ENCODE results near the gene STAP2. TPM values are rescaled to one million over a fixed set of nuclear protein-coding genes. Genes with fewer than 3 reads are reported as not detected.
A peak's percentile ranks its signal among the peaks of the same experiment; 100 is the strongest.

Gene STAP2
- total and polyA plus RNA-seq, 10 of the 15 experiments (the other 5 are each of a cell fraction or from before 2014, with no cell fraction given) = 0.84 to 22.4 (median 15.2) TPM

GRCh38 chr19:4369888-4370260 is 31.2 kb upstream of the STAP2 start (continued):
- TF ChIP-seq CTCF (IDR thresholded peaks at IDR 0.05 in 2 of 3, conservative IDR thresholded peaks at IDR 0.05 in 1 of 3; ENCODE audit: control insufficient read depth in 2 of 3, extremely low read depth in 1 of 3, insufficient read depth in 1 of 3, low read depth in 3 of 3, low read length in 3 of 3) (peak; percentile 63 to 80 (median 74)), FOXM1 (IDR thresholded peaks at IDR 0.05; ENCODE audit: low read depth, low read length) (no peak), SMAD5 (IDR thresholded peaks at IDR 0.05; ENCODE audit: low read depth) (no peak), RUNX3 (IDR thresholded peaks at IDR 0.05; ENCODE audit: low read length) (peak; percentile 90), CBX5 (IDR thresholded peaks at IDR 0.05; ENCODE audit: low read depth) (no peak), KLF5 (IDR thresholded peaks at IDR 0.05; ENCODE audit: partially characterized antibody) (no peak), ZNF24 (IDR thresholded peaks at IDR 0.05) (no peak), RFX5 (IDR thresholded peaks at IDR 0.05; ENCODE audit: low read depth, low read length) (no peak), MXI1 (IDR thresholded peaks at IDR 0.05; ENCODE audit: low read depth, low read length) (peak; percentile 85), ZBTB40 (IDR thresholded peaks at IDR 0.05; ENCODE audit: borderline replicate concordance) (no peak), JUND (IDR thresholded peaks at IDR 0.05; ENCODE audit: low read depth, low read length) (no peak), HDAC6 (IDR thresholded peaks at IDR 0.05; ENCODE audit: unreplicated experiment) (no peak), RAD21 (IDR thresholded peaks at IDR 0.05; ENCODE audit: insufficient read depth, low read depth, low read length) (peak; percentile 49; the same call in 1 of the 2 replicates), CBX3 (IDR thresholded peaks at IDR 0.05; ENCODE audit: borderline replicate concordance, low read depth) (no peak), SMAD1 (IDR thresholded peaks at IDR 0.05; ENCODE audit: low read depth, partially characterized antibody) (no peak), PML (IDR thresholded peaks at IDR 0.05; ENCODE audit: low read length) (no peak), TCF3 (IDR thresholded peaks at IDR 0.05; ENCODE audit: borderline replicate concordance, insufficient read depth, low read depth, low read length) (0 out of 2 replicates have a peak, but pooled peaks have one; percentile 17), KAT2A (conservative IDR thresholded peaks at IDR 0.05; ENCODE audit: control insufficient read depth, low read depth, low read length) (no peak), EP300 (IDR thresholded peaks at IDR 0.05; ENCODE audit: borderline replicate concordance in 1 of 2, control insufficient read depth in 1 of 2, low read depth in 2 of 2, low read length in 2 of 2) (0 out of 4 replicates have a peak, but pooled peaks of 1 of the 2 experiments have one; percentile 22), FOS (IDR thresholded peaks at IDR 0.05; ENCODE audit: borderline replicate concordance, extremely low read depth, insufficient read length) (no peak)
- TF ChIP-seq, protein P1, sequence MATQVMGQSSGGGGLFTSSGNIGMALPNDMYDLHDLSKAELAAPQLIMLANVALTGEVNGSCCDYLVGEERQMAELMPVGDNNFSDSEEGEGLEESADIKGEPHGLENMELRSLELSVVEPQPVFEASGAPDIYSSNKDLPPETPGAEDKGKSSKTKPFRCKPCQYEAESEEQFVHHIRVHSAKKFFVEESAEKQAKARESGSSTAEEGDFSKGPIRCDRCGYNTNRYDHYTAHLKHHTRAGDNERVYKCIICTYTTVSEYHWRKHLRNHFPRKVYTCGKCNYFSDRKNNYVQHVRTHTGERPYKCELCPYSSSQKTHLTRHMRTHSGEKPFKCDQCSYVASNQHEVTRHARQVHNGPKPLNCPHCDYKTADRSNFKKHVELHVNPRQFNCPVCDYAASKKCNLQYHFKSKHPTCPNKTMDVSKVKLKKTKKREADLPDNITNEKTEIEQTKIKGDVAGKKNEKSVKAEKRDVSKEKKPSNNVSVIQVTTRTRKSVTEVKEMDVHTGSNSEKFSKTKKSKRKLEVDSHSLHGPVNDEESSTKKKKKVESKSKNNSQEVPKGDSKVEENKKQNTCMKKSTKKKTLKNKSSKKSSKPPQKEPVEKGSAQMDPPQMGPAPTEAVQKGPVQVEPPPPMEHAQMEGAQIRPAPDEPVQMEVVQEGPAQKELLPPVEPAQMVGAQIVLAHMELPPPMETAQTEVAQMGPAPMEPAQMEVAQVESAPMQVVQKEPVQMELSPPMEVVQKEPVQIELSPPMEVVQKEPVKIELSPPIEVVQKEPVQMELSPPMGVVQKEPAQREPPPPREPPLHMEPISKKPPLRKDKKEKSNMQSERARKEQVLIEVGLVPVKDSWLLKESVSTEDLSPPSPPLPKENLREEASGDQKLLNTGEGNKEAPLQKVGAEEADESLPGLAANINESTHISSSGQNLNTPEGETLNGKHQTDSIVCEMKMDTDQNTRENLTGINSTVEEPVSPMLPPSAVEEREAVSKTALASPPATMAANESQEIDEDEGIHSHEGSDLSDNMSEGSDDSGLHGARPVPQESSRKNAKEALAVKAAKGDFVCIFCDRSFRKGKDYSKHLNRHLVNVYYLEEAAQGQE (IDR thresholded peaks at IDR 0.05; ENCODE audit: low read depth, low read length) = no peak
- TF ChIP-seq, protein P2, sequence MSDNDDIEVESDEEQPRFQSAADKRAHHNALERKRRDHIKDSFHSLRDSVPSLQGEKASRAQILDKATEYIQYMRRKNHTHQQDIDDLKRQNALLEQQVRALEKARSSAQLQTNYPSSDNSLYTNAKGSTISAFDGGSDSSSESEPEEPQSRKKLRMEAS (IDR thresholded peaks at IDR 0.05; ENCODE audit: low read depth, low read length) = peak; percentile 76

Data from GM12878 (cell line).